T-helper 2 cell treated with Interferon-gamma antibody and Interleukin-4, amounts not matched to agents 5 μg/mL and 100 μg/mL, for 36 hours (primary cell): Measurements from ENCODE around the gene SRC.
A peak's percentile ranks its signal among the peaks of the same experiment; 100 is the strongest.

Experiments
- DNase-seq: peaks from one replicate; pipeline ENCODE4 v3.0.0; 2021; ENCODE audit warnings: low spot score
- H3K27ac Mint-ChIP-seq: one replicate; pipeline ENCODE4 v1.8.0; 2021; ENCODE audit warnings: mild to moderate bottlenecking, mixed read lengths
- H3K27me3 Mint-ChIP-seq: one replicate; pipeline ENCODE4 v1.8.0; 2021; ENCODE audit warnings: low read depth, mixed read lengths
- H3K36me3 Mint-ChIP-seq: one replicate; pipeline ENCODE4 v1.8.0; 2021; ENCODE audit warnings: low read depth, mixed read lengths
- H3K4me1 Mint-ChIP-seq: one replicate; pipeline ENCODE4 v1.8.0; 2021; ENCODE audit warnings: low read depth, mixed read lengths
- H3K4me3 Mint-ChIP-seq: one replicate; pipeline ENCODE4 v1.8.0; 2022; ENCODE audit warnings: mild to moderate bottlenecking, moderate library complexity, mixed read lengths
- H3K9me3 Mint-ChIP-seq: one replicate; pipeline ENCODE4 v1.8.0; 2021; ENCODE audit warnings: mixed read lengths

Gene SRC

GRCh38 chr20:37319151-37319671 lies 26.7 kb upstream of the SRC start:
- no peak for DNase-seq
- Mint-ChIP-seq H3K27ac (no peak overlapping the region), H3K9me3 (no peaks in the 10 kb centered on the region), H3K27me3 (no peaks in the 10 kb centered on the region), H3K36me3 (peaks cover 14% of the 10 kb centered on the region), H3K4me1 (peaks cover 18% of the 10 kb centered on the region), H3K4me3 (no peak overlapping the region)

- H3K27ac Mint-ChIP-seq = no peak overlapping the region
- no peaks in the 10 kb centered on the region for H3K36me3 Mint-ChIP-seq
- H3K27me3 Mint-ChIP-seq = no peaks in the 10 kb centered on the region
- H3K4me1 Mint-ChIP-seq = no peaks in the 10 kb centered on the region
- H3K9me3 Mint-ChIP-seq = no peaks in the 10 kb centered on the region
- no peak overlapping the region for H3K4me3 Mint-ChIP-seq
- DNase-seq = no peak
Observed at GRCh38 chr20:37323985-37324384, 22.0 kb upstream of the SRC start.

GRCh38 chr20:37325206-37325605 lies 20.7 kb upstream of the SRC start:
- Mint-ChIP-seq H3K36me3 (no peaks in the 10 kb centered on the region), H3K4me1 (no peaks in the 10 kb centered on the region), H3K27ac (no peak overlapping the region), H3K9me3 (no peaks in the 10 kb centered on the region), H3K4me3 (no peak overlapping the region), H3K27me3 (peaks cover 1% of the 10 kb centered on the region)
- DNase-seq = no peak

- DNase-seq = no peak
- Mint-ChIP-seq H3K9me3 (no peaks in the 10 kb centered on the region), H3K36me3 (no peaks in the 10 kb centered on the region), H3K4me1 (no peaks in the 10 kb centered on the region), H3K27me3 (peaks cover 3% of the 10 kb centered on the region), H3K4me3 (no peak overlapping the region), H3K27ac (no peak overlapping the region)
Observed at GRCh38 chr20:37326666-37327065, 19.3 kb upstream of the SRC start.

GRCh38 chr20:37327748-37328147 lies 18.2 kb upstream of the SRC start:
- peaks cover 3% of the 10 kb centered on the region for H3K27me3 Mint-ChIP-seq
- H3K4me3 Mint-ChIP-seq = no peak overlapping the region
- no peak overlapping the region for H3K27ac Mint-ChIP-seq
- no peaks in the 10 kb centered on the region for H3K36me3 Mint-ChIP-seq
- H3K4me1 Mint-ChIP-seq = no peaks in the 10 kb centered on the region
- no peaks in the 10 kb centered on the region for H3K9me3 Mint-ChIP-seq
- DNase-seq = no peak

- Mint-ChIP-seq H3K4me1 (no peaks in the 10 kb centered on the region), H3K9me3 (no peaks in the 10 kb centered on the region), H3K27me3 (peaks cover 3% of the 10 kb centered on the region), H3K27ac (no peak overlapping the region), H3K4me3 (no peak overlapping the region), H3K36me3 (no peaks in the 10 kb centered on the region)
- no peak for DNase-seq
Observed at GRCh38 chr20:37328149-37328945, 17.6 kb upstream of the SRC start.

GRCh38 chr20:37329481-37330165 lies 16.3 kb upstream of the SRC start:
- no peak overlapping the region for H3K4me3 Mint-ChIP-seq

GRCh38 chr20:37330316-37330715 lies 15.6 kb upstream of the SRC start:
- Mint-ChIP-seq H3K27ac (no peak overlapping the region), H3K4me3 (no peak overlapping the region), H3K27me3 (peaks cover 3% of the 10 kb centered on the region), H3K4me1 (no peaks in the 10 kb centered on the region), H3K36me3 (no peaks in the 10 kb centered on the region), H3K9me3 (no peaks in the 10 kb centered on the region)
- DNase-seq = no peak

More at GRCh38 chr20:37329481-37330165, 16.3 kb upstream of the SRC start:
- H3K36me3 Mint-ChIP-seq = no peaks in the 10 kb centered on the region
- H3K4me1 Mint-ChIP-seq = no peaks in the 10 kb centered on the region
- H3K27ac Mint-ChIP-seq = no peak overlapping the region
- no peaks in the 10 kb centered on the region for H3K9me3 Mint-ChIP-seq
- H3K27me3 Mint-ChIP-seq = peaks cover 3% of the 10 kb centered on the region
- DNase-seq = no peak

- Mint-ChIP-seq H3K36me3 (no peaks in the 10 kb centered on the region), H3K4me1 (peaks cover 8% of the 10 kb centered on the region), H3K9me3 (no peaks in the 10 kb centered on the region), H3K27me3 (peaks cover 3% of the 10 kb centered on the region), H3K4me3 (no peak overlapping the region), H3K27ac (no peak overlapping the region)
- DNase-seq = no peak
Observed at GRCh38 chr20:37331060-37331857, 14.7 kb upstream of the SRC start.

GRCh38 chr20:37333130-37333847 lies 12.7 kb upstream of the SRC start:
- Mint-ChIP-seq H3K27me3 (peaks cover 3% of the 10 kb centered on the region), H3K36me3 (no peaks in the 10 kb centered on the region), H3K4me3 (no peak overlapping the region), H3K9me3 (no peaks in the 10 kb centered on the region), H3K27ac (no peak overlapping the region), H3K4me1 (peaks cover 13% of the 10 kb centered on the region)
- DNase-seq = no peak

- no peak overlapping the region for H3K4me3 Mint-ChIP-seq
- H3K4me1 Mint-ChIP-seq = peaks cover 13% of the 10 kb centered on the region
- H3K27me3 Mint-ChIP-seq = peaks cover 3% of the 10 kb centered on the region
- no peak for DNase-seq
- H3K36me3 Mint-ChIP-seq = no peaks in the 10 kb centered on the region
- no peaks in the 10 kb centered on the region for H3K9me3 Mint-ChIP-seq
- no peak overlapping the region for H3K27ac Mint-ChIP-seq
Observed at GRCh38 chr20:37333848-37334318, 12.1 kb upstream of the SRC start.

GRCh38 chr20:37334450-37334849 lies 11.5 kb upstream of the SRC start:
- Mint-ChIP-seq H3K9me3 (no peaks in the 10 kb centered on the region), H3K4me3 (no peak overlapping the region), H3K36me3 (no peaks in the 10 kb centered on the region), H3K4me1 (peaks cover 16% of the 10 kb centered on the region), H3K27ac (no peak overlapping the region), H3K27me3 (peaks cover 3% of the 10 kb centered on the region)
- DNase-seq = no peak

- H3K36me3 Mint-ChIP-seq = no peaks in the 10 kb centered on the region
- H3K9me3 Mint-ChIP-seq = no peaks in the 10 kb centered on the region
- DNase-seq = no peak
- H3K27me3 Mint-ChIP-seq = no peaks in the 10 kb centered on the region
- peak overlapping the region; percentile 60 for H3K4me3 Mint-ChIP-seq
- H3K27ac Mint-ChIP-seq = peak overlapping the region; percentile 69
- H3K4me1 Mint-ChIP-seq = peaks cover 16% of the 10 kb centered on the region
Observed at GRCh38 chr20:37335642-37336368, 10.1 kb upstream of the SRC start.
